Inflammatory macrophage (primary cell): ENCODE data around the gene PPP1R13L.
"Not testable (repeated sequence)": the region's sequence is repeated elsewhere in the genome, so short reads cannot be mapped to it uniquely, and the experiment has no call there.

Experiments
- DNase-seq, 2 donors: peaks; one replicate each; pipeline ENCODE4 v3.0.0-alpha.2; 2020 to 2022

Gene PPP1R13L

DNA sequence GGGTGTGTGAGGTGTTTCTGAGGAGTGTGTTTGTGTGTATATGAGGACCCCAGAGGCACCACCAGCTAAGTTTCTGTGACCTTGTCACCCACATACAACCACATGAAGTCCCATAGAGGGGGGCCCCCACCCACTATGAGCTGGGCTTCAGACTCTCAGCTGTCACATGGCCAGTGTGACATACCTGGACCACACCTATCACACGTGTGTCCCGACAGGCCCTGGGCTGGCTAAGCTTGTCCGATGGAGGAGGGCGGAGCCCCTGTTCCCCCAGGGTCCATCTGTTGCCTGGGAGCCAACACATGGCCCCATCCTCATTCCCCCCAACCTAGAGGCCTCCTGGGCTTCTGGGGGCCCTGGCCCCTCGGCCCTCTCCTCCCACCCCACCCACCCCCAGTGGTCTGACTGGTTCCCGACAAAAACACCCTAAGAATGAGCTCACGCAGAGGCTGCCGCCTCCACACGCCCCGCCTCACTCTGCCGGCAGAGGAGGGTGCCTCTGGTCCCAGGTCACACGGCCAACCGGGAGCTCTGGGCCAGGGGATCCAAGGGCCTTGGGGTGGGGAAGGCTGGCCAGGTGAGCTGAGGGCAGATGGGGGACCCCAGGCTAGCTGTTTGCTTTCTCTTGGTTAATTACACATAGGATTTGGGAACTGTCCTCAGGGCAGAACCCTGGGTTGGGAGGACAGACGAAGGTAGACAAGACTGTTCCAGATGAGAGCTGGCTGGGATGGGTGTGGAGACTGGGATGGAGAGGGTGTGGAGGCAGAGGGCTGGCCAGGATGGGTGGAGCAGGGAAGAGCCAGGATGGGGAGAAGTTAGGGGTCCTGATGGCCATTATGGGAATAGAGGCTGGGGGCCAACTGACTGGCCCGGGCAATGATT, 60.0 kb downstream of the PPP1R13L start:
- DNase-seq: no peak

DNA sequence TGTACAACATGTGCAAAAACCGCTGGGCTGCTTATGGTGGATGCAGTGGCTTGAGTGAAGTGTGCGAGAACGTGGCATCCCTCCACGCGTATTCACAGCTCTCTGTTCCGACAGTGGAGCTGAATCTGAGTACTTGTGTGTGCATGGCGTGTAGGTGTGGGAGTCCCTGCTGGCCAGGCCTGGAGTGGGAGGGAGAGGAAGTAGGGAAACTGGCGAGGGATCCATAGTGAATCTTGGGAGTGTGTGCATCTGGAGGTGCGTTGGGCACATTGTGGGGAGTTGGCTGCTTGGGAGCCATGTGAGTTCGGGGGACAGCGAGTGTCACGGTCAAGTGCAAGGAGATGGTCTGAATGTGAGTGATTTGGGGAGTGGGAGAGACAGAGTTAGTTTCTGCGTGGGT, 62.0 kb downstream of the PPP1R13L start:
- DNase-seq: no peak

DNA sequence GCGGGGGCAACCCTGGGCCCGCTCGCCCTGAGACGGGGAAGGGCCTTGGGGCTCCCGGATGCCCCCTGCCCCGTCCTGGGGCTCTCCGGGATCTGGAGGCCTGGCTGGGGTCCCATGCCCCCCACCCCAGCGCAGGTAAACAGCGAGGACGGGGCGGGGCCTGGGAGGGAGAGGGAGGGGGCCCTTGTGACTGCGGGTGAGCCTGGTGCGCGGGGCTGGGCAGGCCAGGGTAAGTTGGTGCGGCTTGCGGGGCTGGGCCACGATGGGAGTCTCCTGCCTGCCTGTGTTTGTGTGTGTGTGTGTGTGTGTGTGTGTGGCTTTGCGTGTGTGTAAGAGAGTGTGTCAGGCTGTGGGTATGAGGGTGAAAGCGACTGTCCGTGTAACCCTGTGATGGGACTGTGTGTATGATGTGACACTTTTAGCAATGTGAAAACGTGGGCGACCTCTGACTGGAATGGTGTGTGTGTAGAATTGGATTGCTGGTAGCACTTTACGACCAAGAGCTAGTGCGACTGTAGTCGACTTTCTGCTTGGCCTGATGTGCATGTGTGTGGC, 63.9 kb downstream of the PPP1R13L start:
- DNase-seq: no peak

DNA sequence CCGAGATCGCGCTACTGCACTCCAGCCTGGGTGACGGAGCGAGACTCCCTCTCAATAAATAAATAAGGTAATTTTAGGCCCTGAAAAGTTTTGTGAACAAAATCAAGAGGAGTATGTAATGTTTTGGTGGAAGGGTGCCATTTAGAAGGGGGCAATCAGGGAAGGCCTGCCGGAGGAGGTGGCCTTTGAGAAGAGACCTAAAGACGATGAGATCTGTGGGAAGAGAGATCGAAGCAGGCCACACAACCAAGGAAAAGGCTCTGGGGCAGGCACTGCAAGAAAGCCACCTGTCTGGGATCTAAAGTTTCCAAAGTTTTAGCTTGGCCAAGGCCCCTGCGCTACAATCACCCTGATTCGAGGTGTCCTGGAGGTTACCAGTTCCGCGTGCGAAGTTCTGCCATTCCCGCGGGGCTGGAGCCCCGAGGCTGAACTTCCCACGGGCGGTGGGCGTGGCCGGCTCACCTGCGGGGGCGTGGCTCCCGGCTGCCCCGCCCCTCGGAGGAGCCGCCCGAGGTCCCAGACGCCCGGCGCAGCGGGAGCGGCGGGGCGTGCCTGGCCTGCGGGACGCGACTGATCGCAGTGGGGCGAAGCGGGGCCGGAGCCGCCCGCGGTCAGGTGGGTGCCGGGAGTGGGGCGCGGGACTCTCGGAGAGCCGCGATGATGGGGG, 64.5 kb downstream of the PPP1R13L start, which contains the start of gene KLC3:
Gene KLC3, plus strand, starts transcription at position 519 of the 667 bp plus-strand sequence. CDS start 4,792 bp downstream, outside the sequence.
- no peak for DNase-seq

DNA sequence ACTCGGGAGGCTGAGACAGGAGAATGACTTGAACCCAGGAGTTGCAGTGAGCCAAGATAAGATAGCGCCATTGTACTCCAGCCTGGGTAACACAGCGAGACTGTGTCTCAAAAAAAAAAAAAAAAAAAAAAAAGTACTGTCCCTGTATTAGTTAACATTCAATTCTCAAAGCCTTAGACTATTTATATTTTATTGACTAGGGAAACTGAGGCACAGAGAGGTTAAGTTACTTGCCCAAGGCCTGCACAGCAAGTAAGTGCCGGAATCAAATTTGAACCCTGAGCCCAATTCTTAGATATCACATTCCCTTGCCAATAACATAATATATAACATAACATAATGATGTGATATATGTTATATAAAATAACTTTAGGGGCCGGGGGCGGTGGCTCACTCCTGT, 65.2 kb downstream of the PPP1R13L start:
- no peak for DNase-seq

DNA sequence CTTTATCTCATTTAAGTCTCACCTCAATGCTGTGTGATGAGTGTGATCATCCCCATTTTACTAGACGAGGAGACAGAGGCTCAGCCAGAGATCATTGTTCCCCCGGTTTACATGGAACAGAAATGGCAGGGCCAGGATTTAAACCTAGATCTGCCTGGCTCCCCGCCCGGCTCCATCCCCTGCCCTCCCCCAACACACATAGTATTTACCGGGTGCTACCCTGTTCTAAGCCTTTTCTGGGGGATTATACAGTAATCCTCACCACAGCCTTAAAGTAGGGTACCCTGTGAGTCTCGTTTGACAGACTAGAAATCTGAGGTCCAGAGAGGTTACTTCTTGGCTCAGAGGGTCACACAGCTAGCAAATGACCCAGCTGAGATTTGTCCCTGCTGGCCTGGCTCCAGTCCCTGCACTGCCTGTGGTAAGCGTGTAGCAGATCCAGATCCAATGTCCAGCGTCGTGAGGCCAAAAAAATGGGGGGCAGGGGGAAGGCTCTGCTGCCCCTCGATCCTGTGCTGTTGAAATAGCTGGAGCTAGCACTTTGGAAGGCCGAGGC, 68.1 kb downstream of the PPP1R13L start:
- no peak for DNase-seq

DNA sequence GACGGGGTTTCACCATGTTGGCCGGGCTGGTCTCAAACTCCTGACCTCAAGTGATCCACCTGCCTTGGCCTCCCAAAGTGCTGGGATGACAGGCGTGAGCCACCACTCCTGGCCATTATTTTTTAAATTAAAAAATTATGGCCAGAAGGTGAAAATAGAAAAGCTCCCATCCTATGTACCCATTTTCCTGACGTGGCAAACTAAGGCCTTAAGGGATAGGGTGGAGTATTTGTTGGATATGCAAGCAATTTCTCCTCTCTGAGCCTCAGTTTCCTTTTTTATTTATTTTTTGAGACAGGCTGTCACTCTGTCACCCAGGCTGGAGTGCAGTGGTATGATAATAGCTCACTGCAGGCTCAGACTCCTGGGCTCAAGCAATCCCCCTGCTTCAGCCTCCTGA, 70.0 kb downstream of the PPP1R13L start:
- DNase-seq: not testable (repeated sequence)

DNA sequence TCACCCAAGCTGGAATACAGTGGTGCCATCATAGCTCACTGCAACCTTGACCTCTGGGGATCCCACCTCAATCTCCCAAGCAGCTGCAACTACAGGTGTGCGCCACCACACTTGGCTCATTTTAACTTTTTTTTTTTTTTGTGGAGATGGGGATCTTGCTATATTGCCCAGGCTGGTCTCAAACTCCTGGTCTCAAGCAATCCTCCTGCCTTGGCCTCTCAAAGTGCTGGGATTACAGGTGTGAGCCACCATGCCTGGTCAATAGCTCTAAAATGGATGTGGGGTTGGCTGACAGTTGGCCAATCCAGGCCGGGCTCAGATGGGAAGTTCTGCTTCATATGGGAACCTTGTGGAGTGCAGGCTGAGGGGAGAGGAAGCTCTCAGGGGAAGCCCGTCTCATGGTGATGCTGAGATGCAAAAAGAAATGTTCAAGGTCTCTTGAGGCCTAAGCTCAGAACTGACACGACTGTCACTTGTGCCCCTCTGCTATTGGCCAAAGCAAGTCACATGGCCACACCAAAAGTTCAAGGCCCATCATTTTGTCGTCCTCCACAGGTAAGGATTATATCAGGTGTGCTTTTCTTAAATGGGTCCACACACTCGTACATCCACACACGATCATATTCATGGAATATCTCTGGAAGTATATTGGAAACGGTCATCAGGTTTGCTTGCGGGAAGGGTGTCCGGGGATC, 71.1 kb downstream of the PPP1R13L start:
- DNase-seq: peak in 1 of 2 donors; percentile 33

DNA sequence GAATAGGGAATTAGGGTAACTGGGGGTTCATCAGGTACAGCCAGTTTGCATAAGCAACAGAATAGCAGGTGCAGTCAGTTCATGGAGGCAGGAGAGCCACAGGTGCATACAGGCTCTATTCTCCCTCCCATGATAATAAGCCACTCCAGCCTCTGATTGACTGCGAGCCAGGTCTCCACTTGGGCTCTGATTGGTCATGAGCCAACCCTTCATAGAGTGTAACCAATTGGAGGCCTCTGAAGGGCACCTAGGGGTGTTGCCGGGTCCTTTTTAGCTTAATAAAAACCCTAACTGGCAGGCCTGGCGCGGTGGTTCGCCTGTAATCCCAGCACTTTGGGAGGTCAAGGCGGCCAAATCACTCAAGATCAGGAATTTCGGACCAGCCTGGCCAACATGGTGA, 73.5 kb downstream of the PPP1R13L start:
- DNase-seq: no peak
